ENCODE data around the gene COX7A2. TPM values are rescaled to one million over a fixed set of nuclear protein-coding genes. Genes with fewer than 3 reads are reported as not detected.

The COX7A2 gene
- total RNA-seq, 1 experiment from 2014 or later = 122 TPM

GRCh38 chr6:75268121-75268987, 24.8 kb upstream of the COX7A2 start:
- DNase-seq (ENCODE audit: low spot score) = no peak

GRCh38 chr6:75267461-75267860, 23.9 kb upstream of the COX7A2 start:
- DNase-seq (ENCODE audit: low spot score) = no peak

DNA sequence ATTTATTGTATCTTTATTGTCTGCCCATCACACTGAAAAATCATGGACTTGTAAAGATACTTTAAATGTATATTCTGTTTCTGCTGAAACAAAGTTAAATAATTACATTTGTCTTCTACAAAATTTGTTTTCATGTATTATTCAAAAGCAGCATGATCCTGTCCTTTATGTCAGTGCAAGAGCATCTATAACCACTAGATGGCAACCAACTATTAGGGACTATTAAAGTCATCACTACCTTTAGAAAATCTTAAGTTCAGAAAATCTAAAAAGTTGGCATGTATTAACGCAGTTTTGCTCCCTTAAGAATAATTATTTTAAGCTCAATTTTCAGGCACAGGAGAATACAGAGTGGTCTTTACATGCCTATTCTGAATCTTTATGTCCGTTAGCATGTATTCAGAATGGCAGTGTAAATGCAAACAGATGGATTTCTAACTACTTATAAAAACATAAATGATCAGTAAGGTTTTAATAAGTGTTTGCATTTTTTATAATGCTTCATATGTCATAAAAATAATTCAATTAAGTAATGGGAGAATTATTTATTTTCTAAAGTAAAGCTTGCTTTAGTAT, 23.2 kb upstream of the COX7A2 start:
- DNase-seq (ENCODE audit: low spot score) = peak; percentile 62

- no peak for DNase-seq (ENCODE audit: low spot score)
Observed at GRCh38 chr6:75263401-75263750, 19.8 kb upstream of the COX7A2 start.

DNA sequence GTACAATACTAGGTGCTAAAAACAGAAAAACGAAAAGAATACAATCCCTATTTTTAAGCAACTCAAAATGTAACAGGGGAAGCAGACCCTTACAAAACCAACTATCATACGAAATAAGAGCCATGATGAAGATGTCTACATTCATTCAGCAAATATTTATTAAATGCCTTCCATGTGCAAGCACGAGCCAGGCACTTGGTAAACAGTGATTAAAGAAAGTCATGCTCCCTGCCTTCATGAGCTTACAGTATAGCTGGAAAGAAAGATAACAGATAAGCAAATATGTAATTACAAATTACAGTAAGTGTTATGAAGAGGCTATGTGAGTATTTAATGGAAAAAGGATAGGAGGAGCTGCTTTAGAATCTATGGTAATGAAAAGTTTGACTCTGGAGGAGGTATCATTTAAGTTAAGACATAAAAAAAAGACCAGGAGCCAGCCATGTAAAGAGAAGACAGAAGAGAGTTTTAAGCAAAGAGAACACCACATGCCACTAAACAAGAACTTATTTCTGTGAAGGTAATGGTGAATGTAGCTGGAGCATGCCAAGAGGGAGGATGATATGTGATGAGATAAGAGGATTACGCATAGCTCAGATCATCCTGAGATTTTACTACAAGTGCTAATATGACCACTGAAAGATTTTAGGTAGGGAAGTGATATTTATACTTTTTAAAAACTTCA, 19.3 kb upstream of the COX7A2 start:
- DNase-seq (ENCODE audit: low spot score) = no peak

GRCh38 chr6:75261299-75261698, 17.7 kb upstream of the COX7A2 start:
- DNase-seq (ENCODE audit: low spot score) = no peak

DNA sequence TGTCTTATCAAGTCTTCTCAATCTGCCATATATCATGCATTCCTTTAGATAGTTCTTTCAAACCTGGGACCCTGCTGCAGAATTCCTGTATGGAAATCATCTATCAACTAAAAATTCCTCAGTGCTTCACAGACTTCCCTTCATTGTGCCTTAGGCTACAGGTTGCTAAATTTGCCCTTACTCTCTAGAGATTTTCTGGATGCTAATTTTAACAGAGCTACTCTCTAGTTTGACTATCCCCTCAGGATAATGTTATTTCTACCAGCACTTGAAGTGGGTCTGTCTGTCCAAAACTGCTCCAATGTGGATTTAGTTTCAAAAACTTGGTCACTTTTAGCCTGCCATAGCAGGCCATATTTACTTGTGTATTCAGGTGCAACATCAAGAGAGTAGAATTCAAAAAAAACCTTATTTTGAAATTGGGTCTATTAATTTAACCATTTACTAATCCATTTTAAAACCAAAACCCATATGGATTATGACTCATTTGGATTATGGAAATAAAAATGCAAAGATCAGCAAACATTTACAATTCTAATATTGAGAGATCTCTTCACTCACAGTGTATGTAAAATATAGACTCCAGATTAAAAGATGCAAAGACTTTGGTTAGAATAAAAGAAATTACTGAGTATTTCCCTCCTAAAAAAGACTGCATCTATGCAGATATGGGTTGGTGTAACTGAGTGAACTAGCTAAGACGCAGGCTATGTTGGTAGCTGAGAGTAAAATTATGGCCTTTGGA, 13.9 kb upstream of the COX7A2 start:
- DNase-seq (ENCODE audit: low spot score) = no peak

GRCh38 chr6:75250552-75250951, 7.0 kb upstream of the COX7A2 start:
- no peak for DNase-seq (ENCODE audit: low spot score)

DNA sequence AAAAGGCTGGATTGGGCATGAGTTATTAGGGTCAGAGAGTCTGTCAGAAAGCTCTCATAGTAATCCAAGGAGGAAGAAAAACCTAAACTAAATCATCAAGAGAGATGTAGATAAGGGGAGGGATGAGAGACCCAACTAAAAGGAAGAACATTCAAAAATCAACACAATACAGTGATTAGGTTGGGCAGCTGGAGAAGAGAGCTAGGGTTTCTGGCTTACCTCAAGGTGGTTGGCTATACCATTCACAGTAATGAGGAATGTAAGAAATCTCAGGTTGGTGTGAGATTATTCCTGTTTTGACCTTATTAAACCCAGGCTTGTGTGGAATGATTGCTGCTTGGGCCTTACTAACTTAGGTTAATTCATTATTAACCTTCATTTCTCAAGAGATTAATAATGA, 6.2 kb upstream of the COX7A2 start:
- DNase-seq (ENCODE audit: low spot score) = no peak

DNA sequence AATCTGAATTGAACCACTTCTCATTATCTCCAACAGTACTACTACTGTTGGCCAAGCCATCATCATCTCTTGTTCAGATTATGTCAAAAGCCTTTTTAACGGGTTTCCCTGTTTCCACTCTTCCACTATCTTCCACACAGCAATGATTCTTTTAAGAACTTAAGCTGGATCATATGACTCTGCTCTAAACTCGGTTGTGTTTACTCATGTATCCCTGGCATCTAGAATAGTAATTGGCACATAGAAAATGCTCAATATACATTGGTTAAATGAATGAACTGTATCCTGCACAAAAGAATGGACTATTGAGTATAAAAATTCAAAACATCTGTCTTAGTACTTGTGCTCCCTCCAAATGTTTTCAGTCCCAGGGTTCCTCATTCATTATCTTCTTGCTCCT, 2.8 kb upstream of the COX7A2 start:
- no peak for DNase-seq (ENCODE audit: low spot score)

DNA sequence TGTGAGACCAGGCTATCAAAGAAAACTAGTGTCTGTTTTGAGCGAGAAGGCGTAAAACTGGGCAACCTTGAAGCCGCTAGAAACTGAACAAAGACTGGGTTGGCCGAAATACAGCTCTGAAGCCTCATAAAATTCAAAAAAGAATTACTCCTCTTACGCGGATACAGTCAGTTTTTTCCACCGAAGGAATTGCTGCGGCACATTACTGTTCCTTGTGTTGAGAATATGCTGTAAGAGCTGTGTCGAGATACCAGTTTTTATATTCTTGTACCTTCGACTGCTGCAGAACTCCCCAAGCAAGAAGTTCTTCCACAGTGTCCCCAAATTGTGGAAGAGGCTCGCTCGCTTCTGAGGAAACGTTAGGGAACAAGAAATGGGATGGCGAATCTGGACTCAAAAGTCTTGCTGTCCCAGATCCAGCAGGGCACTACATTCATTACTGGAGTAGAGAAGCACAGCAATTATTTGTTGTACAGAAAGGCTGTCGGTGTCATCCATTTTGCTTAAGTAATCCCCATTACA, 523 bp upstream of the COX7A2 start:
- no peak for DNase-seq (ENCODE audit: low spot score)

DNA sequence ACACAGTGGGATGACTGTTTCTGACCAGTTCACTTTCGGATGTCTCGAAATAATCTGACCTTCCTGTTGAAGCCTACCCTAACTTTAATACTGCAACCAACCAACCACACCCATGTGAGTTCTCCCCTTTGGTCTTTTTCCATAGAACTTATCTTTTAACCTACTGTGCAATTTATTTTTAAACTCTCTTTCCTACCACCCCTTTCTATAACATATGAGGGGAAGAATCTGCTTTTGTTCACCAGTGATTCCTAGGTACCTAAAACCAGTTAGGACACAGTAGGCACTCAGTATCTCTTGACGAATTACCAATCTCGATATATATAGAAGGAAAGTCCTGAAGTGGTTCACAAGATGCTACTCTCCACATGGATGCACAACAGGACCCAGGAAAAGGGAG, 7.0 kb downstream of the COX7A2 start:
- no peak for DNase-seq (ENCODE audit: low spot score)

DNA sequence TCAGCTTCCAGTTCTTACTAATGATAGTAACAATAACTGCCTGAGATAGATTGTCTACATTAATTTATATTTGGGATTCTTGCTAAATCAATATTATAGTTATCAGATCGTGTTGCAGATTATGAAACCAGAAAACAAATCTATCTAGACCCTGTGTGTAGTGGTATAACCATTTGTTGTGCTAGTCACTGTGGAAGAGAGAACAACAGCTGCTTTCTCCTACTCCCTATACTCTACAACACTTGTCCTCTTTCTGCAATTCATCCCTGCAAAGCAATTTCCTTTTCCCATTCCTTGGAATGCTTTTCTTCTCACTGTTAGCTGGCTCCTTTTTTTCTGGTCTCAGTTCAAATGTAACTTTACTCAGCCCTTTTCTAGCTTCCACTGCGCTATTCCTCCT, 8.3 kb downstream of the COX7A2 start:
- no peak for DNase-seq (ENCODE audit: low spot score)

DNA sequence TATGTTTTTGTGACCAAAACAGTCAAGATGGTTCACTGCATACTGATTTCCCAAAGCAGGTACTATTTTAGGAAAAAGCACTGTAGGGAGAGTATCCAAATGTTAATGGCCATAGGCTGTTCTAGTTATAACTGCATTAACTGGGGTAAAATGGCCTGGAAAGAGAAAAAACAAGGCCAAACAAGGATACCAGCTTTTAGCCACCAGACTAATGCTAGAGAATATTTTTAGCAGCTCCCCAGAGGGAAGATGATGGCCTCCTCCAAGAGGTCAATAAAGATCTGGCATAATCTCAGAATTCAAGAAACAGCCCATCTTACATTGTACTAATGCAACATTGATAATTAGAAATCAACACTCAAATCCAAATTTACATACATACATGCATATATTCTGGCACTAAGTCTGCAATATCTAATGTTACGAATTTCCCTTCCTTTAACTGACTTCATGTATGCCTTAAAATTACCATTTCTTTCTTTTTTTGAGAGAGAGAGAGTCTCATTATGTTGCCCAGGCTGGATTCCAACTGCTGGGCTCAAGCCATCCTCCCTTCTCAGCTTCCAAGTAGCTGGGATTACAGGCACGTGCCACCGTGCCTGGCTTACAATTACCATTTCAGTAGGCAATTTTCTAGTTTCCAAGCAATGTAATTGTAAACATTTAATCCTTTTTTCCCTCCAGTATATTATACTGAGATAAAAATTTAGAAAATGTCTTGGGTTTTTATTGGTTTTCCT, 9.3 kb downstream of the COX7A2 start:
- no peak for DNase-seq (ENCODE audit: low spot score)

GRCh38 chr6:75233092-75233615, 10.4 kb downstream of the COX7A2 start:
- no peak for DNase-seq (ENCODE audit: low spot score)

DNA sequence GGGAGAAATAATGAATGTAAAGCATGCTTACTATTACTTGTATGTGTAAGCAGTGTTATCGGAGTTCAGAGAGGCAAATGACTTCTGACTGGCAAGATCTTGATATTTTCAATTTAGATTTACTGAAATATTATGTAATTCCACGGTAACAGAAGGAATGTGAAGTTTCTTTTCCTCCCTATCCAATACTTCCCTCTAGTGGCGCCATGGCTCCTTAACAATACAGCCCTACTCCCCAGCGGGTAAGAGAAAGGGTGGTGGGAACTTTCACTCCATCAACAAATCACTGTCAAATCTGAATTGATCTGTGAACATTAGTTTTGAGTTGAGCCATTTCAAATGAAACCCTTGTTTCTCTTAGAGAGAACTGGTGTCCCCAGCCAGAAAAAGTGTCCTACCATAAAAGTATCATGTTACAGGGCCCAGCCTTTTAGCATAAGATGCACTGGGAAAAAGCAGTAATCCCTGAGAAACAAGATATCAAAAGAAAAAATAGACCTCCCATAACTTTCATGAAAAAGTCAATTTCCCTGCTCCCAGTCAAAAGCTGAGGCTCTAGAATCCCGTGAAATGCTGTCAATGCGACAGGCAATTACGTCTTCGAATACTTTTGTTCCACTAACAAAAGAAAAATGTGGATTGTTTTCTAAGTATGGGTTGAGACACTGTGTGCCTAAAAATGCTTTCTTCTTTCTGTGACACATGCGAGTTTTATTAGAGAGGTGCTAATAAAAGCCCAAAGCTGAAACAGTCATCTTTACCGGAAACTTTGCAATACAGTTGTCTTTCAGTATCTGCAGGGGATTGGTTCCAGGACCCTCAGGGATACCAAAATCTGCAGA, 12.9 kb downstream of the COX7A2 start:
- peak; percentile 71 for DNase-seq (ENCODE audit: low spot score)

DNA sequence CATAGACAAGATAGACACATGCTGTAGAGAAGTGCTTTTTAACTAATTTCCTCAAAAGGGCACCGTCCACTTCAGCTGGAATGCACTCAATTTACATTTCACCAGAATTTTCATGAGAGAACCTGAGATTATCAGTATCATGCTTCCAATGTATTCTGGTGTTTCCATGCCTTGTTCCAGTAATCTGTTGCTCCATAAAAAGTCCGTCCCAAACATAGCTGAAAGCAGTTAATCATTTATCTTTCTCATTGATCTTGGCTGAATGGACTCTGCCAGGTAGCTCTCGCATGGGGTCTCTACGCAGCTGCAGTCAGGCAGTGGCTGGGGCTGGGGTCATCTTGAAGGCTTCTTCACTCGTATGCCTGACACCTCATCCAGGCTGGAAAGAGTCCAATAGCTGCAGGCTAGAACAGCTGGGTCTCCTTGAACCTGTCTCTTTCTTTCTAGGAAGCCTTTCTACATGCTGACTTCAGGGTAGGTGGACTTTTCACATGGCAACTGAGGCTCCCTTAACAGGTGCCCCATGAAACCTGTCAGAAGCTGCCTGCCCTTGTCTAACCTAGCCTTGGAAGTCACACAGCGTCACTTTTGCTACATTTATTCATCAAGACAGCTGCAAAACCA, 19.2 kb downstream of the COX7A2 start:
- no peak for DNase-seq (ENCODE audit: low spot score)

DNA sequence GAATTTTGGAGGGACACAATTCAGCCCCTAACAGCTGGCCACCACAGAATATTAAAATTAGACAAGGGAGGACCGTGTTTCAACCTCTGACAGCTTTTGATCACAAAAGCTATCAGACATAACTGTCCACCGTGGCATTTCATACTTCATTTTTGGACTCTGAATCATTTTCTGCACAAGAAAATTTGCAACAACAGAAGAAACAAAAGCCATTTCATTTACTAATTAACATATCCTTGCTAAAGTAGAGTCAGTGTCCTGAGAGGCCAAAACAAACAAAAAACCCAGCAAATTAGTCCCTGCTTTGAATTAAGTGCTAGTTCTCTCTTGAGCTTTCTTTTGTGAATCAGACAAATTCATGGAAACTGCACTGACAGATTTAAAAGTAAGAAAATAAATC, 20.2 kb downstream of the COX7A2 start:
- no peak for DNase-seq (ENCODE audit: low spot score)

- DNase-seq (ENCODE audit: low spot score) = no peak
Observed at GRCh38 chr6:75222261-75222660, 21.3 kb downstream of the COX7A2 start.

- no peak for DNase-seq (ENCODE audit: low spot score)
Observed at GRCh38 chr6:75221116-75221515, 22.5 kb downstream of the COX7A2 start.

Measured in HT-29 (cell line).